Esophagus squamous epithelium (tissue), 5 donors: ENCODE results near the gene TRAPPC6A. TPM values are rescaled to one million over a fixed set of nuclear protein-coding genes. Genes with fewer than 3 reads are reported as not detected.

Experiments used
- DNase-seq: peaks from one replicate; lab custom pipeline; 2025; lab: John Stamatoyannopoulos, UW
- H3K27ac ChIP-seq, 4 donors: fragments of 200-600 bp; sonication (generic); one replicate each; pipeline ENCODE4 v1.5.1; 2016 to 2019; ENCODE audit warnings: mild to moderate bottlenecking in 1 of 4
- H3K27me3 ChIP-seq, 4 donors: fragments of 200-600 bp; sonication (generic); 1 replicate in 3 of 4; 2 replicates in 1 of 4; pipeline versions ENCODE4 v1.5.1 to v1.6.0; 2017 to 2021; ENCODE audit warnings: antibody characterized with exemption in 1 of 4
- H3K36me3 ChIP-seq, 3 donors: fragments of 200-600 bp; sonication (generic); one replicate each; pipeline ENCODE4 v1.5.1; 2016 to 2019
- H3K4me1 ChIP-seq, 3 donors: fragments of 200-600 bp; sonication (generic); one replicate each; pipeline ENCODE4 v1.5.1; 2017 to 2019
- H3K4me3 ChIP-seq, 4 donors: fragments of 200-600 bp; sonication (generic); 1 replicate in 3 of 4; 2 replicates in 1 of 4; pipeline ENCODE4 v1.5.1; 2016 to 2019; ENCODE audit warnings: mild to moderate bottlenecking in 2 of 4, moderate library complexity in 1 of 4
- H3K9me3 ChIP-seq, 3 donors: fragments of 200-600 bp; sonication (generic); one replicate each; pipeline ENCODE4 v1.5.1; 2016 to 2019
- POLR2A ChIP-seq, 4 donors: fragments of 450-650 bp; IDR thresholded peaks; one replicate each; pipeline ENCODE4 v1.6.1; 2017; ENCODE audit warnings: antibody characterized with exemption in 4 of 4, mild to moderate bottlenecking in 4 of 4, moderate library complexity in 3 of 4
- WGBS, 2 donors: methylation state at CpG; one replicate each; pipeline ENCODE4 v1.1.5; 2018; 5-methylcytosine and 5-hydroxymethylcytosine counted together
- intact Hi-C: fragments of 100-400 bp; cut with DNase I; formaldehyde crosslinking; loops from one replicate; pipeline ENCODE4 v1.15.0; 2022
- total RNA-seq, 4 donors: library from RNA; depleted of rRNA; stranded (reverse); fragments of >200 nt; gene quantifications; one replicate each; pipeline ENCODE4 v1.1.0, GENCODE V29; 2016
- TF ChIP-seq, protein P1 (sequence below), 6 experiments: fragments of 450-650 bp in 4 of 6; fragments of 200-600 bp in 2 of 6; sonication (generic) in 2 of 6; IDR thresholded peaks; one replicate each; pipeline ENCODE4 v1.5.1; 2016 to 2019; ENCODE audit warnings: antibody characterized with exemption in 6 of 6, mild to moderate bottlenecking in 4 of 6, moderate library complexity in 4 of 6
- donor health status: DM: yes; HTN: yes; CAD: no.

The TRAPPC6A gene
- total RNA-seq, 4 donors from 2014 or later: 5.4 to 27.8 (median 18.0) TPM

DNA sequence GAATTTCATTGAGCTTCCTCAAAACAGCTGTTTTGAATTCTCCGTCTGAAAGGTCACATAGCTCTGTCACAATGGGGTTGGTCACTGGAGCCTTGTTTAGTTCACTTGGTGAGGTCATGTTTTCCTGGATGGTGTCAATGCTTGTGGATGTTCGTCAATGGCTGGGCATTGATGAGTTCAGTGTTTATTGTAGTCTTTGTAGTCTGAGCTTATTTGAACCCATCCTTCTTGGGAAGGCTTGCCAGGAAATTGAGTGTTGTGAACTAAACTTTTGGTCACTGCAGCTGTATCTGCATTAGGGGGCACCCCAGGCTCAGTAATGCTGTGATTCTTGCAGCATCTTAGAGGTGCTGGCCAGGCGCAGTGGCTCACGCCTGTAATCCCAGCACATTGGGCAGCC, 22.5 kb upstream of the TRAPPC6A start:
- intact Hi-C loops: no loop called here
- no peak for DNase-seq
- no peaks in the 10 kb centered on the region for H3K9me3 ChIP-seq
- peaks cover 0 to 42% (median 11%) of the 10 kb centered on the region in 3 donors for H3K4me1 ChIP-seq
- WGBS, 2 donors: 67 to 81% methylated on average over 2 to 4 of the region's 4 CpGs
- H3K36me3 ChIP-seq: no peaks in the 10 kb centered on the region
- no peaks in the 10 kb centered on the region for H3K27me3 ChIP-seq
- H3K4me3 ChIP-seq: no peak overlapping the region
- TF ChIP-seq, protein P1, sequence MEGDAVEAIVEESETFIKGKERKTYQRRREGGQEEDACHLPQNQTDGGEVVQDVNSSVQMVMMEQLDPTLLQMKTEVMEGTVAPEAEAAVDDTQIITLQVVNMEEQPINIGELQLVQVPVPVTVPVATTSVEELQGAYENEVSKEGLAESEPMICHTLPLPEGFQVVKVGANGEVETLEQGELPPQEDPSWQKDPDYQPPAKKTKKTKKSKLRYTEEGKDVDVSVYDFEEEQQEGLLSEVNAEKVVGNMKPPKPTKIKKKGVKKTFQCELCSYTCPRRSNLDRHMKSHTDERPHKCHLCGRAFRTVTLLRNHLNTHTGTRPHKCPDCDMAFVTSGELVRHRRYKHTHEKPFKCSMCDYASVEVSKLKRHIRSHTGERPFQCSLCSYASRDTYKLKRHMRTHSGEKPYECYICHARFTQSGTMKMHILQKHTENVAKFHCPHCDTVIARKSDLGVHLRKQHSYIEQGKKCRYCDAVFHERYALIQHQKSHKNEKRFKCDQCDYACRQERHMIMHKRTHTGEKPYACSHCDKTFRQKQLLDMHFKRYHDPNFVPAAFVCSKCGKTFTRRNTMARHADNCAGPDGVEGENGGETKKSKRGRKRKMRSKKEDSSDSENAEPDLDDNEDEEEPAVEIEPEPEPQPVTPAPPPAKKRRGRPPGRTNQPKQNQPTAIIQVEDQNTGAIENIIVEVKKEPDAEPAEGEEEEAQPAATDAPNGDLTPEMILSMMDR (IDR thresholded peaks at IDR 0.05): peak in 4 of 6 experiments; percentile 13 to 48 (median 22)
- TF ChIP-seq POLR2A (IDR thresholded peaks at IDR 0.05): no peak
- no peak overlapping the region for H3K27ac ChIP-seq

DNA sequence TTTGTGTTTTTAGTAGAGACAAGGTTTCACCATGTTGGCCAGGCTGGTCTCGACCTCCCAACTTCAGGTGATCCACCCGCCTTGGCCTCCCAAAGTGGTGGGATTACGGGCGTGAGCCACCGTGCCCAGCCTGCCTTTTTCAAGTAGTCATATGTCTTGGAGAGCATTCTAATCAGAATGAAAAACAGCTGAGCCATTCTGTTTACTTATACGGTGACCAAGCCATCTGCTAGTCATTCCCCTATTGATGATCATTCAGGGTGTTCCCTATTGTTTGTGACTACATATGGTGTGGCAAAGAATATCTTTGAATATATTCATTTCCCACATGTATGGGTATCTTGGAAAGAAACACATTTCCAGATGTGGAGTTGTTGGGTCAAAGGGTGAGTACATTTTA, 17.7 kb upstream of the TRAPPC6A start:
- no peak for TF ChIP-seq POLR2A (IDR thresholded peaks at IDR 0.05)
- TF ChIP-seq, protein P1 (IDR thresholded peaks at IDR 0.05): no peak
- Histone ChIP-seq H3K36me3 (no peaks in the 10 kb centered on the region), H3K27ac (no peak overlapping the region), H3K9me3 (no peaks in the 10 kb centered on the region), H3K4me3 (no peak overlapping the region), H3K27me3 (no peaks in the 10 kb centered on the region), H3K4me1 (peaks cover 0 to 21% (median 0%) of the 10 kb centered on the region in 3 donors)
- intact Hi-C loops: no loop called here
- 66 to 70% methylated on average over 6 of the region's 6 CpGs for WGBS, 2 donors
- DNase-seq: no peak

DNA sequence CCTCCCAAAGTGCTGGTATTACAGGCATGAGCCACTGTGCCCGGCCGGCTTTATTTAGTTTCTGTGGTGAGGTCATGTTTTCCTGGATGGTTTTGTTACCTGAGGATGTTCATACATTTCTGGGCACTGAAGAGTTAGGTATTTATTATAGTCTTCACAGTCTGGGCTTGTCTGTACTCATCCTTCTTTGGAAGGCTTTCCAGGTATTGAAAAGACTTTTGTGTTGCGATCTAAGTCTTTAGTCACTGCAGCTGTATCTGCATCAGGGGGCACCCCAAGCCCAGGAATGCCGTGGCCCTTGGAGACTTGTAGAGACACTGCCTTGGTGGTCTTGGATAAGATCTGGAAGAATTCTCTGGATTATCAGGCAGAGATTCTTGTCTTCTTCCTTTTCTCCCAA, 13.3 kb upstream of the TRAPPC6A start:
- no peak overlapping the region for H3K4me3 ChIP-seq
- no peaks in the 10 kb centered on the region for H3K27me3 ChIP-seq
- TF ChIP-seq POLR2A (IDR thresholded peaks at IDR 0.05): no peak
- TF ChIP-seq, protein P1 (IDR thresholded peaks at IDR 0.05): peak in 1 of 6 experiments; percentile 25
- H3K9me3 ChIP-seq: no peaks in the 10 kb centered on the region
- 39 to 42% methylated on average over 4 of the region's 4 CpGs for WGBS, 2 donors
- intact Hi-C loops: no loop called here
- DNase-seq: no peak
- peak overlapping the region in 1 of 4 donors; percentile 17 for H3K27ac ChIP-seq
- H3K4me1 ChIP-seq: peaks cover 0 to 11% (median 0%) of the 10 kb centered on the region in 3 donors
- no peaks in the 10 kb centered on the region for H3K36me3 ChIP-seq

DNA sequence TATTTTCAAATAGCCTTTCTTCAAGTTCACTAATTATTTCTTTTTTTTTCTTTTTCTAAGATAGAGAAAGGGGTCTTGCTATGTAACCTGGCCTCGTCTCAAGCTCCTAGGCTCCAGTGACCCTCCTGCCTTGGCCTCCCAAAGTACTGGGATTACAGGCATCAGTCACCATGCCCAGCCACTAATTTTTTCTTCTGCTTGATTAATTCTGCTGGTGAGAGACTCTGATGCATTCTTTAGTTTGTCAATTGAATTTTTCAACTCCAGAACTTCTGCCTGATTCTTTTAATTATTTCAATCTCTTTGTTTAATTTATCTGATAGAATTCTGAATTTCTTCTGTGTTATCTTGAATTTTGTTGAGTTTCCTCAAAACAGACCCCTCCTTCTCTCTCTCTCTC, 11.9 kb upstream of the TRAPPC6A start:
- intact Hi-C loops: no loop called here
- no peaks in the 10 kb centered on the region for H3K27me3 ChIP-seq
- WGBS, 2 donors: 85 to 96% methylated on average over 1 of the region's 1 CpG
- H3K4me3 ChIP-seq: no peak overlapping the region
- H3K4me1 ChIP-seq: peaks cover 0 to 11% (median 0%) of the 10 kb centered on the region in 3 donors
- H3K27ac ChIP-seq: no peak overlapping the region
- TF ChIP-seq, protein P1 (IDR thresholded peaks at IDR 0.05): no peak
- TF ChIP-seq POLR2A (IDR thresholded peaks at IDR 0.05): no peak
- H3K9me3 ChIP-seq: no peaks in the 10 kb centered on the region
- H3K36me3 ChIP-seq: no peaks in the 10 kb centered on the region
- no peak for DNase-seq

DNA sequence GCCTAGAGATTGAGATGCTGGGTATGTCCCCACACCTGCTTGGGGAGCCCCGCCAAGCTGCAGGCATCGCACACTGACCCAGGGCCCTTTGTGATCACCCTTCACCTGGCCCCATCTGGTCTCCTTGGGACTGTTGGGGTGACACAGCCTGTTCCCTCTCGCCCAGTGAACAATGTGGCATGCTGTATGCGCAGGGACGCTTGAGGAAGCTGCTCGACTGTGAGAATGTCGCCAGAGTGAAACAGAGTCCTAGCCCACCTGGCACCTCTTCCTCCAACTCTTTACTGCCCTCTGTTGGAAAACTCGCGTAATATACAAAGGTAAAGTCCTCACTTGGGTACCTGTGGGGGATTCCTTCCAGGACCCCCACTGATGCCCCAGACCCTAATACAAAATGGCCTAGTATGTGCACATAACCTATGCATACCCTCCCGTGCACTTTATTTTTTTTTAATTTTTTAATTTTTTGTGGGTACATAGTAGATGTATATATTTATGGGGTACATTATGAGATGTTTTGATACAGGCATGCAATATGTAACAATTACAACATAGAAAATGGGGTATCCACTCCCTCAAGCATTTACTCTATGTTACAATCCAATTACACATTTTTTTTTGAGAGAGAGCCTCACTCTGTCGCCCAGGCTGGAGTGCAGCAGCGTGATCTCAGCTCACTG, 9.5 kb upstream of the TRAPPC6A start:
- peaks cover 0 to 16% (median 0%) of the 10 kb centered on the region in 3 donors for H3K4me1 ChIP-seq
- H3K27me3 ChIP-seq: no peaks in the 10 kb centered on the region
- DNase-seq: no peak
- no peaks in the 10 kb centered on the region for H3K36me3 ChIP-seq
- WGBS, 2 donors: 48% methylated on average over 5 to 11 of the region's 12 CpGs
- TF ChIP-seq, protein P1 (IDR thresholded peaks at IDR 0.05): peak; percentile 29 to 61 (median 42)
- TF ChIP-seq POLR2A (IDR thresholded peaks at IDR 0.05): no peak
- no peak overlapping the region for H3K27ac ChIP-seq
- no peaks in the 10 kb centered on the region for H3K9me3 ChIP-seq
- intact Hi-C loops: no loop called here
- H3K4me3 ChIP-seq: no peak overlapping the region
